ENCODE results near the gene GCDH. TPM values are rescaled to one million over a fixed set of nuclear protein-coding genes. Genes with fewer than 3 reads are reported as not detected.

Gene GCDH
- total RNA-seq, 1 experiment from 2014 or later, result 53.2 TPM

DNA sequence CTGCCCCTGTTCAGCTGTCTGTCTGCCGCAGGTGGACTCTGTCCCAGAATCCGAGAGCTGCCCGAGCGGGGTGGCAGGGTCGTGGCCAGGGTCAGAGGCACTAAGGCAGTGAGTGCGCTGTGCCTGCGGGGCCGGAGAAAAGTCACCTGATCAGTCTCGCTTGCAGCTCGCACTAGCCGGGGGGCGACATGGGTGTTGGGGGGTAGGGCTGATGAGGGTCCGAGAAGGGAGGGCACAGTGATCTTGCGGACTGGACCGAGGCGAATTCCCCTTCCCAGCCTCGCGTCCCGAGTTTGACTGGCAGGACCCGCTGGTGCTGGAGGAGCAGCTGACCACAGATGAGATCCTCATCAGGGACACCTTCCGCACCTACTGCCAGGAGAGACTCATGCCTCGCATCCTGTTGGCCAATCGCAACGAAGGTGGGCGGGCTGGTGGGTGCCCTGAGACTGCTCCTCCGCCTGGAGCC, 627 bp downstream of the GCDH start:
- H4K8ac ChIP-seq (replicated peaks; ENCODE audit: insufficient read length, low read depth, low read length), result no peak overlapping the region
- H3K27ac Mint-ChIP-seq, result peak overlapping the region; percentile 93 to 97 (median 93); a peak in 3 of 7 replicates
- no peaks in the 10 kb centered on the region; a peak in 1 of 5 replicates for H3K9me3 Mint-ChIP-seq
- H3K9me3 ChIP-seq (ENCODE audit: control insufficient read depth, low read depth, low read length), result no peaks in the 10 kb centered on the region
- peak overlapping the region; percentile 99 for H3K4me3 Mint-ChIP-seq
- H3K9ac ChIP-seq (ENCODE audit: extremely low read depth, insufficient read length, low read length), result peak overlapping the region; percentile 28
- H3K4me1 ChIP-seq (ENCODE audit: insufficient read depth, low read length), result no peaks in the 10 kb centered on the region
- H3K4me1 Mint-ChIP-seq, result peaks cover 7 to 18% of the 10 kb centered on the region in 2 experiments
- H3K27me3 Mint-ChIP-seq (ENCODE audit: low read depth), result peaks cover 22% of the 10 kb centered on the region
- no peaks in the 10 kb centered on the region for H3K27me3 ChIP-seq (ENCODE audit: insufficient read depth, low read length)
- no peaks in the 10 kb centered on the region for H4K20me1 ChIP-seq (ENCODE audit: control insufficient read depth, insufficient read depth, insufficient read length)
- H3K79me2 ChIP-seq (ENCODE audit: insufficient read depth, low read length), result no peaks in the 10 kb centered on the region; the same call in 1 of the 2 replicates
- peak overlapping the region; percentile 69 for H3K4me2 ChIP-seq (ENCODE audit: insufficient read depth, insufficient read length, low read length)
- TF ChIP-seq, protein P1, sequence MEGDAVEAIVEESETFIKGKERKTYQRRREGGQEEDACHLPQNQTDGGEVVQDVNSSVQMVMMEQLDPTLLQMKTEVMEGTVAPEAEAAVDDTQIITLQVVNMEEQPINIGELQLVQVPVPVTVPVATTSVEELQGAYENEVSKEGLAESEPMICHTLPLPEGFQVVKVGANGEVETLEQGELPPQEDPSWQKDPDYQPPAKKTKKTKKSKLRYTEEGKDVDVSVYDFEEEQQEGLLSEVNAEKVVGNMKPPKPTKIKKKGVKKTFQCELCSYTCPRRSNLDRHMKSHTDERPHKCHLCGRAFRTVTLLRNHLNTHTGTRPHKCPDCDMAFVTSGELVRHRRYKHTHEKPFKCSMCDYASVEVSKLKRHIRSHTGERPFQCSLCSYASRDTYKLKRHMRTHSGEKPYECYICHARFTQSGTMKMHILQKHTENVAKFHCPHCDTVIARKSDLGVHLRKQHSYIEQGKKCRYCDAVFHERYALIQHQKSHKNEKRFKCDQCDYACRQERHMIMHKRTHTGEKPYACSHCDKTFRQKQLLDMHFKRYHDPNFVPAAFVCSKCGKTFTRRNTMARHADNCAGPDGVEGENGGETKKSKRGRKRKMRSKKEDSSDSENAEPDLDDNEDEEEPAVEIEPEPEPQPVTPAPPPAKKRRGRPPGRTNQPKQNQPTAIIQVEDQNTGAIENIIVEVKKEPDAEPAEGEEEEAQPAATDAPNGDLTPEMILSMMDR (conservative IDR thresholded peaks at IDR 0.05), result no peak
- H3K56ac ChIP-seq (ENCODE audit: insufficient read length, low read depth, low read length), result no peak overlapping the region
- no peak overlapping the region for H2BK15ac ChIP-seq (ENCODE audit: low read depth, low read length)
- H4K5ac ChIP-seq (ENCODE audit: insufficient read length, low read depth, low read length), result no peak overlapping the region
- no peak for DNase-seq
- H3K79me1 ChIP-seq (ENCODE audit: insufficient read depth, low read depth, low read length, poor library complexity, severe bottlenecking), result no peaks in the 10 kb centered on the region
- no peak overlapping the region for H3T11ph ChIP-seq (ENCODE audit: low read length)
- no peak overlapping the region for H2AFZ ChIP-seq (ENCODE audit: low read length)
- no peak overlapping the region for H3K18ac ChIP-seq (ENCODE audit: insufficient read length, low read depth, low read length)
- no peak overlapping the region for H3K27ac ChIP-seq (ENCODE audit: insufficient read length, low read depth, low read length)
- H3K23me2 ChIP-seq (ENCODE audit: insufficient read length, low read depth, low read length, poor library complexity, severe bottlenecking), result peaks cover 9% of the 10 kb centered on the region
- no peak overlapping the region for H2BK5ac ChIP-seq (ENCODE audit: insufficient read length, low read length)
- no peak overlapping the region for H2AK5ac ChIP-seq (ENCODE audit: insufficient read length, low read length)
- H3K4ac ChIP-seq (ENCODE audit: low read depth, low read length), result no peak overlapping the region
- peaks cover 16 to 30% (median 29%) of the 10 kb centered on the region in 3 experiments; a peak in 6 of 7 replicates for H3K36me3 Mint-ChIP-seq (ENCODE audit: insufficient read depth in 1 of 3, low read depth in 3 of 3)
- no peak overlapping the region for H4K91ac ChIP-seq (ENCODE audit: insufficient read length, low read depth, low read length)
- WGBS (ENCODE audit: extremely low coverage, insufficient read length, low lambda C conversion rate), result no CpG with 5 or more reads among the region's 26 CpGs
- H3K23ac ChIP-seq (ENCODE audit: insufficient read length, low read depth, low read length), result no peak overlapping the region
- no peak overlapping the region for H2BK20ac ChIP-seq (ENCODE audit: low read depth, low read length, poor library complexity, severe bottlenecking)
- H2BK12ac ChIP-seq (ENCODE audit: insufficient read length, low read depth, low read length), result no peak overlapping the region
- no peak overlapping the region for H2BK120ac ChIP-seq (ENCODE audit: low read depth, low read length, poor library complexity, severe bottlenecking)
- H3K14ac ChIP-seq (ENCODE audit: insufficient read depth, low read length), result 0 out of 2 replicates have a peak overlapping the region, but pooled peaks have one; percentile 3

All from H9 (cell line).